H9 (cell line): ENCODE measurements around the gene DCTN2. TPM values are rescaled to one million over a fixed set of nuclear protein-coding genes. Genes with fewer than 3 reads are reported as not detected.

ENCODE experiments used
- DNase-seq: peaks from one replicate; pipeline ENCODE4 v3.0.0-alpha.2; 2017
- H2AFZ ChIP-seq: one replicate; pipeline ENCODE4 v1.6.1; 2013; ENCODE audit warnings: mild to moderate bottlenecking, low read length, control low read depth, moderate library complexity
- H2AK5ac ChIP-seq: 2 replicates; pipeline ENCODE4 v1.6.1; 2013; ENCODE audit warnings: low read length, control low read depth, mixed read lengths; ENCODE audit not compliant: insufficient read length
- H2BK120ac ChIP-seq: one replicate; pipeline ENCODE4 v1.6.1; 2013; ENCODE audit warnings: low read depth, mild to moderate bottlenecking, low read length, control low read depth, inconsistent platforms; ENCODE audit not compliant: poor library complexity, severe bottlenecking
- H2BK12ac ChIP-seq: 2 replicates; pipeline ENCODE4 v1.6.1; 2013; ENCODE audit warnings: low read length, control low read depth, mixed read lengths, low read depth; ENCODE audit not compliant: insufficient read length
- H2BK15ac ChIP-seq: 2 replicates; pipeline ENCODE4 v1.6.1; 2013; ENCODE audit warnings: low read depth, low read length, control low read depth
- H2BK20ac ChIP-seq: one replicate; pipeline ENCODE4 v1.6.1; 2013; ENCODE audit warnings: low read depth, mild to moderate bottlenecking, low read length, control low read depth, inconsistent platforms; ENCODE audit not compliant: poor library complexity, severe bottlenecking
- H2BK5ac ChIP-seq: 2 replicates; pipeline ENCODE4 v1.6.1; 2013; ENCODE audit warnings: low read length, control low read depth, mixed read lengths; ENCODE audit not compliant: insufficient read length
- H3K14ac ChIP-seq: 2 replicates; pipeline ENCODE4 v1.6.1; 2013; ENCODE audit warnings: low read length, control low read depth; ENCODE audit not compliant: insufficient read depth
- H3K18ac ChIP-seq: 2 replicates; pipeline ENCODE4 v1.6.1; 2013; ENCODE audit warnings: low read depth, mild to moderate bottlenecking, mixed read lengths, low read length, control low read depth; ENCODE audit not compliant: insufficient read length
- H3K23ac ChIP-seq: 2 replicates; pipeline ENCODE4 v1.6.1; 2013; ENCODE audit warnings: low read length, control low read depth, mixed read lengths, low read depth; ENCODE audit not compliant: insufficient read length
- H3K23me2 ChIP-seq: 2 replicates; pipeline ENCODE4 v1.6.1; 2013; ENCODE audit warnings: low read depth, mild to moderate bottlenecking, mixed read lengths, low read length, control low read depth; ENCODE audit not compliant: insufficient read length, poor library complexity, severe bottlenecking
- H3K27ac ChIP-seq: 2 replicates; pipeline ENCODE4 v1.5.1; 2013; ENCODE audit warnings: low read length, control low read depth, mixed read lengths, low read depth; ENCODE audit not compliant: insufficient read length
- H3K27me3 ChIP-seq: 2 replicates; pipeline ENCODE4 v1.6.1; 2013; ENCODE audit warnings: low read length, control low read depth, inconsistent platforms; ENCODE audit not compliant: insufficient read depth
- H3K4ac ChIP-seq: 2 replicates; pipeline ENCODE4 v1.6.1; 2013; ENCODE audit warnings: low read depth, mild to moderate bottlenecking, control low read depth, inconsistent platforms, low read length, moderate library complexity
- H3K4me1 ChIP-seq: 2 replicates; pipeline ENCODE4 v1.6.1; 2013; ENCODE audit warnings: low read length, control low read depth, inconsistent platforms; ENCODE audit not compliant: insufficient read depth
- H3K4me2 ChIP-seq: 2 replicates; pipeline ENCODE4 v1.6.1; 2013; ENCODE audit warnings: low read length, control low read depth, mixed read lengths; ENCODE audit not compliant: insufficient read length, insufficient read depth
- H3K56ac ChIP-seq: 2 replicates; pipeline ENCODE4 v1.6.1; 2013; ENCODE audit warnings: low read depth, mild to moderate bottlenecking, mixed read lengths, low read length, control low read depth; ENCODE audit not compliant: insufficient read length
- H3K79me1 ChIP-seq: 2 replicates; pipeline ENCODE4 v1.6.1; 2013; ENCODE audit warnings: low read depth, mild to moderate bottlenecking, moderate library complexity, low read length, control low read depth, inconsistent platforms; ENCODE audit not compliant: insufficient read depth, poor library complexity, severe bottlenecking
- H3K79me2 ChIP-seq: 2 replicates; pipeline ENCODE4 v1.6.1; 2013; ENCODE audit warnings: low read length, control low read depth, inconsistent platforms; ENCODE audit not compliant: insufficient read depth
- H3K9ac ChIP-seq: 2 replicates; pipeline ENCODE4 v1.6.1; 2013; ENCODE audit warnings: low read length, control low read depth, mixed read lengths; ENCODE audit not compliant: insufficient read length; ENCODE audit errors: extremely low read depth
- H3K9me3 ChIP-seq: one replicate; pipeline ENCODE4 v1.6.1; 2013; ENCODE audit warnings: low read depth, low read length, inconsistent platforms; ENCODE audit not compliant: control insufficient read depth
- H3T11ph ChIP-seq: one replicate; pipeline ENCODE4 v1.6.1; 2013; ENCODE audit warnings: mild to moderate bottlenecking, low read length, control low read depth, inconsistent platforms
- H4K20me1 ChIP-seq: one replicate; pipeline ENCODE4 v1.6.1; 2013; ENCODE audit not compliant: control insufficient read depth, insufficient read length, insufficient read depth
- H4K5ac ChIP-seq: 2 replicates; pipeline ENCODE4 v1.6.1; 2013; ENCODE audit warnings: low read depth, mild to moderate bottlenecking, mixed read lengths, low read length, control low read depth; ENCODE audit not compliant: insufficient read length
- H4K8ac ChIP-seq: replicated peaks from 2 replicates; pipeline ENCODE4 v1.6.1; 2013; ENCODE audit warnings: low read length, control low read depth, mixed read lengths, low read depth; ENCODE audit not compliant: insufficient read length
- H4K91ac ChIP-seq: 2 replicates; pipeline ENCODE4 v1.6.1; 2013; ENCODE audit warnings: low read depth, mild to moderate bottlenecking, moderate library complexity, mixed read lengths, low read length, control low read depth; ENCODE audit not compliant: insufficient read length
- H3K27ac Mint-ChIP-seq, 3 experiments: 2 replicates in 2 of 3; 3 replicates in 1 of 3; pipeline ENCODE4 v1.8.0; 2020 to 2021; ENCODE audit warnings: mixed read lengths in 3 of 3, mild to moderate bottlenecking in 1 of 3, moderate library complexity in 1 of 3
- H3K27me3 Mint-ChIP-seq: 2 replicates; pipeline ENCODE4 v1.8.0; 2021; ENCODE audit warnings: low read depth, mild to moderate bottlenecking, moderate library complexity, mixed read lengths
- H3K36me3 Mint-ChIP-seq, 3 experiments: 2 replicates in 2 of 3; 3 replicates in 1 of 3; pipeline ENCODE4 v1.8.0; 2020 to 2021; ENCODE audit warnings: low read depth in 3 of 3, mixed read lengths in 3 of 3; ENCODE audit not compliant: insufficient read depth in 1 of 3
- H3K4me1 Mint-ChIP-seq, 2 experiments: 2 replicates each; pipeline ENCODE4 v1.8.0; 2020; ENCODE audit warnings: mixed read lengths in 2 of 2
- H3K4me3 Mint-ChIP-seq, 2 experiments: 2 replicates in 1 of 2; 3 replicates in 1 of 2; pipeline ENCODE4 v1.8.0; 2020 to 2021; ENCODE audit warnings: mild to moderate bottlenecking in 2 of 2, mixed read lengths in 2 of 2, moderate library complexity in 1 of 2
- H3K9me3 Mint-ChIP-seq, 2 experiments: 2 replicates in 1 of 2; 3 replicates in 1 of 2; pipeline ENCODE4 v1.8.0; 2020; ENCODE audit warnings: mild to moderate bottlenecking in 2 of 2, mixed read lengths in 2 of 2, moderate library complexity in 1 of 2
- CTCF ChIP-seq: fragments of 200-600 bp; sonication (generic); conservative IDR thresholded peaks from 3 replicates; pipeline ENCODE4 v1.8.0; 2021; ENCODE audit warnings: antibody characterized with exemption, mild to moderate bottlenecking
- WGBS: extraction: QIAGEN DNeasy Blood & Tissue Kit; methylation state at CpG from one replicate; pipeline ENCODE4 v1.1.7; 2013; ENCODE audit warnings: missing lambda C conversion rate, low lambda C conversion rate, mixed read lengths; ENCODE audit not compliant: insufficient read length; ENCODE audit errors: extremely low coverage; 5-methylcytosine and 5-hydroxymethylcytosine counted together
- total RNA-seq: library from RNA; stranded (reverse); gene quantifications from 2 replicates; pipeline ENCODE4 v1.2.1, GENCODE V29; 2021

DCTN2 gene
- total RNA-seq, 1 experiment from 2014 or later, result 97.7 TPM

- Histone ChIP-seq H2AK5ac (no peak overlapping the region), H3K14ac (no peak overlapping the region), H3K4me2 (no peak overlapping the region), H2BK5ac (no peak overlapping the region), H3K27me3 (no peaks in the 10 kb centered on the region), H4K91ac (no peak overlapping the region), H3K18ac (no peak overlapping the region), H3K56ac (no peak overlapping the region), H4K5ac (no peak overlapping the region), H4K8ac (no peak overlapping the region), H3K23ac (no peak overlapping the region), H3K79me2 (no peaks in the 10 kb centered on the region), H3T11ph (no peak overlapping the region), H3K4me1 (no peaks in the 10 kb centered on the region; the same call in 1 of the 2 replicates), H4K20me1 (no peaks in the 10 kb centered on the region), H3K9ac (no peak overlapping the region), H3K4ac (no peak overlapping the region), H2AFZ (no peak overlapping the region), H2BK120ac (no peak overlapping the region), H3K27ac (no peak overlapping the region), H2BK15ac (no peak overlapping the region), H3K9me3 (no peaks in the 10 kb centered on the region), H2BK12ac (no peak overlapping the region), H3K23me2 (peaks cover 8% of the 10 kb centered on the region), H2BK20ac (no peak overlapping the region), H3K79me1 (no peaks in the 10 kb centered on the region)
- no peaks in the 10 kb centered on the region for H3K9me3 Mint-ChIP-seq
- no peak overlapping the region for H3K4me3 Mint-ChIP-seq
- peaks cover 15 to 33% of the 10 kb centered on the region in 2 experiments for H3K4me1 Mint-ChIP-seq
- peaks cover 19 to 64% (median 61%) of the 10 kb centered on the region in 3 experiments; a peak in 6 of 7 replicates for H3K36me3 Mint-ChIP-seq
- no CpG with 5 or more reads among the region's 5 CpGs for WGBS
- no peak for TF ChIP-seq CTCF
- peak overlapping the region in 1 of 3 experiments; percentile 19; a peak in 1 of 7 replicates for H3K27ac Mint-ChIP-seq
- DNase-seq, result no peak
- no peaks in the 10 kb centered on the region; the same call in 1 of the 2 replicates for H3K27me3 Mint-ChIP-seq
Measured at GRCh38 chr12:57527184-57527583, 19.8 kb downstream of the DCTN2 start.
